Astrocyte (in vitro differentiated cells and primary cell): ENCODE data around the gene MAP4K2. TPM values are rescaled to one million over a fixed set of nuclear protein-coding genes. Genes with fewer than 3 reads are reported as not detected.

Source experiments
- DNase-seq: peaks from one replicate; pipeline ENCODE4 v3.0.0-alpha.2; 2010; ENCODE audit warnings: low read depth
- FAIRE-seq: peaks from 2 replicates; lab custom pipeline; 2011; peaks lifted over from hg19 to GRCh38; lab: Jason Lieb, UNC
- H2AFZ ChIP-seq: 2 replicates; pipeline ENCODE4 v1.6.0; 2012; ENCODE audit warnings: low read depth, low read length, inconsistent platforms
- H3K27ac ChIP-seq: 2 replicates; pipeline ENCODE4 v1.5.1; 2011; ENCODE audit warnings: low read depth, low read length, inconsistent platforms
- H3K27me3 ChIP-seq: 2 replicates; pipeline ENCODE4 v1.6.0; 2011; ENCODE audit warnings: low read length, inconsistent platforms; ENCODE audit not compliant: insufficient read depth
- H3K36me3 ChIP-seq: 2 replicates; pipeline ENCODE4 v1.5.1; 2011; ENCODE audit warnings: low read length, inconsistent platforms; ENCODE audit not compliant: insufficient read depth
- H3K4me1 ChIP-seq: 2 replicates; pipeline ENCODE4 v1.5.1; 2011; ENCODE audit warnings: low read length, inconsistent platforms; ENCODE audit not compliant: insufficient read depth
- H3K4me2 ChIP-seq: 2 replicates; pipeline ENCODE4 v1.6.0; 2012; ENCODE audit warnings: low read length, inconsistent platforms
- H3K4me3 ChIP-seq: 2 replicates; pipeline ENCODE4 v1.5.1; 2011; ENCODE audit warnings: low read depth, mild to moderate bottlenecking, low read length, inconsistent platforms; ENCODE audit not compliant: insufficient read depth
- H3K79me2 ChIP-seq: 2 replicates; pipeline ENCODE4 v1.6.0; 2012; ENCODE audit warnings: mild to moderate bottlenecking, low read length, inconsistent platforms; ENCODE audit not compliant: insufficient read depth
- H3K9ac ChIP-seq: 2 replicates; pipeline ENCODE4 v1.6.0; 2012; ENCODE audit warnings: mild to moderate bottlenecking, low read length, inconsistent platforms
- H3K9me3 ChIP-seq: 2 replicates; pipeline ENCODE4 v1.5.1; 2012; ENCODE audit warnings: low read depth, mild to moderate bottlenecking, low read length, inconsistent platforms; ENCODE audit not compliant: insufficient read depth
- H4K20me1 ChIP-seq: 2 replicates; pipeline ENCODE4 v1.6.0; 2012; ENCODE audit warnings: low read length, inconsistent platforms; ENCODE audit not compliant: insufficient read depth
- H3K27ac Mint-ChIP-seq: one replicate; pipeline ENCODE4 v1.8.0; 2021; ENCODE audit warnings: mild to moderate bottlenecking, mixed read lengths; ENCODE audit not compliant: unreplicated experiment
- H3K27me3 Mint-ChIP-seq: one replicate; pipeline ENCODE4 v1.8.0; 2021; ENCODE audit warnings: low read depth, mixed read lengths; ENCODE audit not compliant: unreplicated experiment
- H3K36me3 Mint-ChIP-seq: one replicate; pipeline ENCODE4 v1.8.0; 2021; ENCODE audit warnings: low read depth, mixed read lengths; ENCODE audit not compliant: unreplicated experiment
- H3K4me1 Mint-ChIP-seq: one replicate; pipeline ENCODE4 v1.8.0; 2021; ENCODE audit warnings: low read depth, mixed read lengths; ENCODE audit not compliant: unreplicated experiment
- H3K4me3 Mint-ChIP-seq: one replicate; pipeline ENCODE4 v1.8.0; 2021; ENCODE audit warnings: mild to moderate bottlenecking, moderate library complexity, mixed read lengths; ENCODE audit not compliant: unreplicated experiment
- H3K9me3 Mint-ChIP-seq: one replicate; pipeline ENCODE4 v1.8.0; 2021; ENCODE audit warnings: mild to moderate bottlenecking, mixed read lengths; ENCODE audit not compliant: unreplicated experiment
- CTCF ChIP-seq: IDR thresholded peaks from 2 replicates; pipeline ENCODE4 v1.5.1; 2011; ENCODE audit warnings: low read depth, mild to moderate bottlenecking, inconsistent platforms, low read length, moderate library complexity; ENCODE audit not compliant: insufficient read depth
- EZH2 ChIP-seq: IDR thresholded peaks from 2 replicates; pipeline ENCODE4 v1.6.1; 2012; ENCODE audit warnings: mild to moderate bottlenecking, low read length, inconsistent platforms; ENCODE audit not compliant: insufficient read depth
- total RNA-seq: library from RNA; stranded (reverse); gene quantifications from 2 replicates; pipeline ENCODE4 v1.2.1, GENCODE V29; 2021

The MAP4K2 gene
- total RNA-seq, 1 donor from 2014 or later = 11.2 TPM

- Histone ChIP-seq H3K36me3 (no peaks in the 10 kb centered on the region), H4K20me1 (peaks cover 4% of the 10 kb centered on the region), H2AFZ (no peak overlapping the region), H3K4me2 (no peak overlapping the region), H3K79me2 (no peaks in the 10 kb centered on the region), H3K4me1 (peaks cover 7% of the 10 kb centered on the region), H3K9ac (no peak overlapping the region), H3K4me3 (no peak overlapping the region), H3K9me3 (no peaks in the 10 kb centered on the region), H3K27ac (no peak overlapping the region), H3K27me3 (no peaks in the 10 kb centered on the region)
- DNase-seq (no peak), FAIRE-seq (no peak)
- Mint-ChIP-seq H3K4me3 (no peak overlapping the region), H3K9me3 (no peaks in the 10 kb centered on the region), H3K4me1 (peaks cover 2% of the 10 kb centered on the region), H3K27me3 (no peaks in the 10 kb centered on the region), H3K27ac (no peak overlapping the region), H3K36me3 (peaks cover 3% of the 10 kb centered on the region)
- TF ChIP-seq EZH2 = no peak
- TF ChIP-seq CTCF = no peak
Observed at GRCh38 chr11:64799256-64799622, 3.8 kb downstream of the MAP4K2 start.

- DNase-seq = no peak
- H3K9me3 Mint-ChIP-seq = no peaks in the 10 kb centered on the region
- H3K36me3 ChIP-seq = no peaks in the 10 kb centered on the region
Observed at GRCh38 chr11:64796757-64797541, 6.1 kb downstream of the MAP4K2 start.

More at GRCh38 chr11:64796757-64797541, 6.1 kb downstream of the MAP4K2 start:
- Histone ChIP-seq H3K4me2 (no peak overlapping the region), H3K4me3 (no peak overlapping the region), H3K9ac (no peak overlapping the region), H3K9me3 (no peaks in the 10 kb centered on the region), H3K4me1 (no peaks in the 10 kb centered on the region), H2AFZ (no peak overlapping the region), H3K79me2 (no peaks in the 10 kb centered on the region), H3K27me3 (no peaks in the 10 kb centered on the region), H4K20me1 (no peaks in the 10 kb centered on the region), H3K27ac (no peak overlapping the region)
- Mint-ChIP-seq H3K27me3 (no peaks in the 10 kb centered on the region), H3K36me3 (peaks cover 5% of the 10 kb centered on the region), H3K27ac (no peak overlapping the region), H3K4me3 (no peak overlapping the region), H3K4me1 (no peaks in the 10 kb centered on the region)
- no peak for FAIRE-seq
- TF ChIP-seq EZH2 (no peak), CTCF (no peak)
